Adipocyte (in vitro differentiated cells): Measurements from ENCODE around the gene PERP.
"Not testable (repeated sequence)": the region's sequence is repeated elsewhere in the genome, so short reads cannot be mapped to it uniquely, and the experiment has no call there.

Source experiments
- DNase-seq: peaks from one replicate; pipeline ENCODE4 v3.0.0-alpha.2; 2015; ENCODE audit warnings: low read depth
- H3K27me3 ChIP-seq: replicated peaks from 2 replicates; pipeline ENCODE4 v1.7.0; 2013; ENCODE audit warnings: mild to moderate bottlenecking, low read length, moderate library complexity; ENCODE audit not compliant: control insufficient read depth, insufficient read depth
- H3K36me3 ChIP-seq: 2 replicates; pipeline ENCODE4 v1.7.0; 2013; ENCODE audit warnings: low read length, mild to moderate bottlenecking, moderate library complexity; ENCODE audit not compliant: control insufficient read depth, insufficient read depth, severe bottlenecking
- H3K4me1 ChIP-seq: 2 replicates; pipeline ENCODE4 v1.7.0; 2013; ENCODE audit warnings: mild to moderate bottlenecking, low read length, moderate library complexity; ENCODE audit not compliant: control insufficient read depth, insufficient read depth
- H3K4me3 ChIP-seq: 2 replicates; pipeline ENCODE4 v1.7.0; 2013; ENCODE audit warnings: mild to moderate bottlenecking, low read length, moderate library complexity
- H3K9ac ChIP-seq: 2 replicates; pipeline ENCODE4 v1.7.0; 2013; ENCODE audit warnings: mild to moderate bottlenecking, low read length, moderate library complexity
- H3K9me3 ChIP-seq: 2 replicates; pipeline ENCODE4 v1.7.0; 2013; ENCODE audit warnings: mild to moderate bottlenecking, low read length, moderate library complexity; ENCODE audit not compliant: control insufficient read depth

The PERP gene

DNA sequence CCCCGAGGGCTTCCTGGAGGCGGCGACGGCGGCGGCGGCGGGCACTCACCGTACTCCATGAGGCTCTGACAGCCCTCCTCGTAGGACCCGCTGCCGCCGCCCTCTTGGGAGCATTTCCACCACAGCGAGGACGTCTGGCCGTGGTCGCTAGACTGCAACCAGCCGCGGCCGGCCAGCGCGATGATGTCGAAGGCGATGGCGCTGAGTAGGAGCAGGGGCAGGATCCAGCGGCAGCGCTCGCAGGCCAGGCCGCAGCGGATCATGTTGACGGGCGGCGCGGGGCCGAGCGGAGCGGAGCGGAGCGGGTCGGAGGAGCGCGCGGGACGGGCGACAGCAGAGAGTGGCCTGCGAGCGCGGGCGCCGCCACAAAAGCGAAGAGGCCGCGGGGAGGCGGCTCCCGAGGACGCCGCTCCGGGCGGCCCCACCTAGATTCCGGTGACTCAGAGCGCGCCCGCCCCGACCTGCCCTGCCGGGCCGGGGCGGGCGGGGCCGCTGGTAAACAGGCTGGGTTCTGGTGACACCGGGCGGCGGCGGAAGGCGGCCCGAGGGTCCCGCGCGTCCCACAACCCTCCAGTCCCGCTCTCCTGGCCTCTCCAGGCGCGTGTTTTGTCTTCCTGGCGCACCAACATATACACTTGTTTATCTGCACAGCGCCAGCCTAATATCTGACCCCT is at the start of gene PERP:
Gene PERP (minus strand): TSS at position 342 of the 674 bp plus-strand sequence. CDS start 79 bp downstream, at position 263.
- peaks cover 10% of the 10 kb centered on the region for H3K4me1 ChIP-seq
- H3K9ac ChIP-seq = peak within 1 kb of the TSS; percentile 85
- H3K27me3 ChIP-seq = no peaks in the 10 kb centered on the region
- H3K4me3 ChIP-seq = peak within 1 kb of the TSS; percentile 86
- peak; percentile 90 for DNase-seq
- no peaks in the 10 kb centered on the region for H3K9me3 ChIP-seq
- no peaks in the 10 kb centered on the region for H3K36me3 ChIP-seq

DNA sequence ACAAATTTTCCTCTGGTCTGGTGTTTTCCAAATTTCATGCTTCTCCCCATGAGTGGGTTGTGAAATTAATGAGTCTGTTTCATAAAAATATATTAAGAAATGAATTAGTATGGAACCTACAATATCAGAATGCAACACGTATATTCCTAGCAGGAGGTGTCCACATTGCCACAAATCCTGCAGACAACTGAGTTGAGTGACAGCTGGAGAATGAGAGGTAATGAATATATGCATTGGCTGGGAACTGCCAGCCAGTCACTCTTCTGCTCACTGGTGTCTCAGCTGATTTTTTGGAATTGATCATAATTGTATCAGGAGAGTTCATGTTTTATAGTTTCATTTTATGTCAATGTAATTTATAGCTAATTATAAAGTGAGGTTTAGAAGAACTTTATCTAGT is 48.2 kb upstream of the PERP start:
- Histone ChIP-seq H3K9ac (no peak overlapping the region), H3K4me1 (no peaks in the 10 kb centered on the region), H3K27me3 (peaks cover 29% of the 10 kb centered on the region), H3K9me3 (peaks cover 19% of the 10 kb centered on the region), H3K36me3 (no peaks in the 10 kb centered on the region), H3K4me3 (no peak overlapping the region)
- DNase-seq = no peak

DNA sequence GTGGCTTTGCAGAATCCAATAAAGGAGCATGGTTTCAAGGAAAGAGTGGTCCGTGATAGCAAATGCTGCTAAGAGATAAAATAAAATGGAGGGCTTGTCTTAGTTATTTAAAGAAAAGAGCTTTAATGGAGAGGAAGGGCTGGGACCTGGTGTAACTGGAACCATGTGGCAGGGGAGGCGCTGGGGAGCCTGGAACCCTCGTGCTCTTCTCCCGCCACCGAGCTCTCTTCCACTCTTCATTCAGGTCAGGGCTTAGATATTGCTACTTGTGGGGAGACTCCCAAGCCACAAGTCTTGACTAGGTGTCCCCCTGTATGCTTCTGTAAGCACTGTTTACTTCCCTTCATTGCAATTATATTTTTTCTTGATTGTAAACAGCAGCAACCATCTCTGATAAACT is 39.3 kb upstream of the PERP start:
- no peak overlapping the region for H3K4me3 ChIP-seq
- H3K36me3 ChIP-seq = no peaks in the 10 kb centered on the region
- DNase-seq = no peak
- no peak overlapping the region for H3K9ac ChIP-seq
- no peaks in the 10 kb centered on the region for H3K4me1 ChIP-seq
- no peaks in the 10 kb centered on the region for H3K9me3 ChIP-seq
- H3K27me3 ChIP-seq = peaks cover 16% of the 10 kb centered on the region

DNA sequence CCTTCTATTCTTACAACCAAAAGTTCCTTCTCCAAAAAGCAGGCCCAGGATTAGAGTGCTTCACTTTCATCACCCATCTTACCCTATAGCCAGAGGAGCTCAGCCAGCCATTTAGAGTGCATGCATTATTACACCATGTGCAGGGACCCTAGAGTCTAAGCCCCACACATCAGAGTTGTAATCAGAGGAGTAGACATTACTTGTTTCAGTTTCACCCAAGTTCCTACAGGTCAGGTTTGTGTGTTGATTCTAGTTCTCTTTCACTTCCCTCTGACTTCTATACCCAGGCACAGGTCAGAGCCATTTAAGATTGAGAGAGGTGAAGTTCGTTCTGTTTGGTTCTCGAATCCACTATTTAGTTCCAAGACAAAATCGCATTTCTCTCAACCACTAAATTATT is 38.2 kb upstream of the PERP start:
- Histone ChIP-seq H3K36me3 (no peaks in the 10 kb centered on the region), H3K4me3 (no peak overlapping the region), H3K4me1 (no peaks in the 10 kb centered on the region), H3K9me3 (no peaks in the 10 kb centered on the region), H3K27me3 (peaks cover 16% of the 10 kb centered on the region), H3K9ac (no peak overlapping the region)
- DNase-seq = no peak

DNA sequence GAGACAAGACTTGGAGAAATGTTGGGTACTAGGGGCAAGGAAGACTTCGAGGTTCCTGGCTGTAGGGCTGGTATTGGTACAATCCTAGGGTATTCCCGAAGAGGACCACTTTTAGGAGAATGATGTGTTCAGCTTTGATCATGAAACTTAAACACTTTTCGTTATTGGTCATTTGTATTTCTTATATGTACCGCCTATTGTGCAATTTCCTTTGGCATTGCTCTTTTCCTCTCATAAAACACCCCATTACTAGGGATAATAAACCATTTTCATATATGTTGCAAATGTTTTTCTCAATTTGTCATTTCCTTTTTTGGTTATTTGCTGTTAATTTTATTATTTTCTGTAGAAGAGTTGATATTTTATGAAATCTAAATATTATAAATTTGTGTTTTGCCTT is 35.6 kb upstream of the PERP start:
- Histone ChIP-seq H3K4me1 (no peaks in the 10 kb centered on the region), H3K36me3 (no peaks in the 10 kb centered on the region), H3K9me3 (no peaks in the 10 kb centered on the region), H3K9ac (no peak overlapping the region), H3K4me3 (no peak overlapping the region), H3K27me3 (peaks cover 6% of the 10 kb centered on the region)
- no peak for DNase-seq

DNA sequence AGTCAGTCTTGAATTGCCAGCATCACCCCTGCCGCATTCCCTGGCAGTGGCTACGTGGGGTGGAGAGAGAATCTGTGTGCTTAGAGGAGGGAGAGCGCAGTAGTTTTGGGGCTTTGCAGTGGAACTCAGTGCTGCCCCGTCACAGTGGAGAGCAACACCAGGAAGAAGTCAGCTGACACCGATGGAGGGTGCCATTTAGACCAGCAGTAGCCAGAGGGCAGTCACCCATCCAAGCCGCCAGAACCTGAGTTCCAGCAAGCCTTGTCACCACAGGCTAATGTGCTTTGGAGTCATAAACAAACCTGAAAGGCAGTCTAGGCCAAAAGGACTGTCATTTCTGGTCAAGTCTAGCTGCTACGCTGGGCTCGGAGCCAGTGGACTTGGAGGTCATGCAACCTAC is 22.0 kb upstream of the PERP start:
- DNase-seq = no peak
- Histone ChIP-seq H3K9ac (no peak overlapping the region), H3K4me1 (peaks cover 7% of the 10 kb centered on the region), H3K9me3 (no peaks in the 10 kb centered on the region), H3K27me3 (peaks cover 8% of the 10 kb centered on the region), H3K4me3 (no peak overlapping the region), H3K36me3 (no peaks in the 10 kb centered on the region)

DNA sequence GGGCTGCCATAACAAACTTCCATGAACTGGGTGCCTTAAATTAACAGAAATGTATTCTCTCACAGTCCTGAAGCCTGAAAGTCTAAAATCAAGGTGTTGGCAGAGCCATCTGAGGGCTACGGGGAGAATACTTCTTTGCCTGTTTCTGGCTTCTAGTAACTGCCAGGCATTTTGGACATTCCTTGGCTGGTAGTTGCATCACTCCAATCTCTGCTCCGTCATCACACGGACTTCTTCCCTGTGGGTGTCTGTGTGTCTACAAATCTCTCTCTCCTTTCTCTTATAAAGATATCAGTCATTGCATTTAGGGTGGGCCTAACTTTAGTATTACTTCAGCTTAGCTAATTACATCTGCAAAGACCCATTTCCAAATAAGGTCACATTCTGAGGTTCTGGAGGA is 20.9 kb upstream of the PERP start:
- DNase-seq = no peak

DNA sequence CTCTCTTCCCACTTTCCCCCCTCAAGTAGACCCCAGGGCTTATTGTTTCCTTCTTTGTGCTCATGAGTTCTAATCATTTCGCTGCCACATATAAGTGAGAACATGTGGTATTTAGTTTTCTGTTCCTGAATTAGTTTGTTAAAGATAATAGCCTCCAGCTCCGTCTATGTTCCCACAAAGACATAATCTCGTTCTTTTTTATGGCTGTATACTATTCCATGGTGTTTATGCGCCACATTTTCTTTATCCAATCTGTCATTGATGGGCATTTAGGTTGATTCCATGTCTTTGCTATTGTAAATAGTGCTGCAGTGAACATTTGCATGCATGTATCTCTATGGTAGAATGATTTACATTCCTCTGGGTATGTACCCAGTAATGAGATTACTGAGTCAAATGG is 16.9 kb upstream of the PERP start:
- no peak overlapping the region for H3K4me3 ChIP-seq
- H3K9me3 ChIP-seq = no peaks in the 10 kb centered on the region
- no peaks in the 10 kb centered on the region for H3K36me3 ChIP-seq
- DNase-seq = no peak
- H3K4me1 ChIP-seq = peaks cover 6% of the 10 kb centered on the region
- peaks cover 3% of the 10 kb centered on the region for H3K27me3 ChIP-seq
- no peak overlapping the region for H3K9ac ChIP-seq

More for the DNA sequence above, 20.9 kb upstream of the PERP start:
- Histone ChIP-seq H3K4me3 (no peak overlapping the region), H3K36me3 (no peaks in the 10 kb centered on the region), H3K27me3 (peaks cover 11% of the 10 kb centered on the region), H3K4me1 (peaks cover 7% of the 10 kb centered on the region), H3K9ac (no peak overlapping the region), H3K9me3 (no peaks in the 10 kb centered on the region)

DNA sequence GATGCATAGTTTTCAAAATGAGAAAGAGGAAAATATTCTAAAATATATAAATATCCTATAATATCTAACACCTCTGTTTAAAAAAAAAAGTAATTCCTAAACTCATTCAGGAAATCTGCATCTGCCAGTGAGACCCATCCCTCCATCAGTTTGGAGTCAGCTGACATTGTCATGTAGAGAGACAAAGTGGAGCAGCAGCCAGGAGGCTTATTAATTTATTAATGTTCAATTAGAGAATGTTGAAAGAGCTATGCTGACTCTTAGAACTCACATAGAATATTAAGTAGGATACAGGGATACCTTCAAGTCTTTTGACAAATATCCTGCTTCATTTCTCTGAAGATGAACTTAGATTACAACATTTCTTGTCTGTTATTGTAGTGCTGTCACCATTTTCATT is 12.8 kb upstream of the PERP start:
- no peak overlapping the region for H3K9ac ChIP-seq
- DNase-seq = no peak
- H3K27me3 ChIP-seq = peaks cover 6% of the 10 kb centered on the region

DNA sequence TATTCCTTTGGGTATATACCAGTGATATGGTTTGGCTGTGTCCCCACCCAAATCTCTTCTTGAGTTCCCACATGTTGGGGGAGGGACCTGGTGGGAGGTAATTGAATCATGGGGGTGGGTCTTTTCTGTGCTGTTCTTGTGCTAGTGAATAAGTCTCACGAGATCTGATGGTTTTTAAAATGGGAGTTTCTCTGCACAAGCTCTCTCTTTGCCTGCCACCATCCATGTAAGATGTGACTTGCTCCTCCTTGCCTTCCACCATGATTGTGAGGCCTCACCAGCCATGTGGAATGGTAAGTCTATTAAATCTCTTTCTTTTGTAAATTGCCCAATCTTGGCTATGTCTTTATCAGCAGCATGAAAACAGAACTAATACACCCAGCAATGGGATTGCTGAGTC is 12.0 kb upstream of the PERP start:
- not testable (repeated sequence) for DNase-seq, H3K36me3 ChIP-seq, H3K9ac ChIP-seq, H3K4me3 ChIP-seq, H3K9me3 ChIP-seq, H3K4me1 ChIP-seq
- peaks cover 12% of the 10 kb centered on the region for H3K27me3 ChIP-seq

More for the DNA sequence above, 12.8 kb upstream of the PERP start:
- no peaks in the 10 kb centered on the region for H3K36me3 ChIP-seq
- H3K4me3 ChIP-seq = no peak overlapping the region
- H3K9me3 ChIP-seq = no peaks in the 10 kb centered on the region
- H3K4me1 ChIP-seq = peaks cover 6% of the 10 kb centered on the region

DNA sequence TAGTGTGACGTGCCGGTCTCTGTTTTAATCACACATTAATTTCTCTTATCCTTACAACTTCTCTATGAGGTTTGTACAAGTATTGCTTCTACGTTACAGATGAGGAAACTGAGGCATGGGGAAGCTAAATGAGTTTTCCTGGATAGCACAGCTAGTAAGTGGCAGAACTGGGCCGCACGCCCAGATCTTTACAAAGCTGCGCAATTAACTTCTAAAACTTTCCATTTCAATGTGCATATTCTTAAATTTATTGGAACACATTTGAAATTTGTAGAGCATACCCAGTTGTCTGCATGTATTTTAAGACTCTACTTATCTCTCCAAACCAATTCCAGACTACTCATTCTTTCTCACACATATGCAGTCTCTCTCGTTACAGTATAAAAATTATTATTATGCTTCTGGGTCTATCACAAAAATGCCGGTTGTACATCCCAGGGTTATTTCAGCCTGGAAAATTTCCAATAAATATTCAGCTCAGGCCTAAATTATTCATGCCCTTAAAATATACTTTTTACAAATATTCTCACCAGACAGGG is 10.2 kb upstream of the PERP start:
- DNase-seq = no peak
- Histone ChIP-seq H3K9me3 (no peaks in the 10 kb centered on the region), H3K4me3 (no peak overlapping the region), H3K27me3 (peaks cover 11% of the 10 kb centered on the region), H3K4me1 (peaks cover 6% of the 10 kb centered on the region), H3K9ac (no peak overlapping the region), H3K36me3 (no peaks in the 10 kb centered on the region)

DNA sequence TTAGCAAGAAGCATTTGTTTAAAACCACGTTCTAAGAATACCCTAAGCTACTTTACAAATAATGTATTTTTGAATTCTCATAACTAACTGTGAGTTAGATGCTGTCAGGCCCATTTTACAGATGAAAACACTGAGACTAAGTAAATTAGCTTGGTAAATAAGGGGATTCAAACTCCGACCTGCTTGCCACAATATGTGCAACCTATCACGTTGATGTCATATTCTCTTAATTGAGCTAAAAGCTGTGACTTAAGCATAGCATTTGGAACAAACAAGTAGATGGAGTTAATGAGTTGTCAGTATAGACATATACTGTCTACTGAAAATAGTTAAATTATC is 9.4 kb upstream of the PERP start:
- H3K9me3 ChIP-seq = no peaks in the 10 kb centered on the region
- H3K9ac ChIP-seq = no peak overlapping the region
- H3K4me1 ChIP-seq = peaks cover 6% of the 10 kb centered on the region
- H3K36me3 ChIP-seq = no peaks in the 10 kb centered on the region
- no peak for DNase-seq
- H3K27me3 ChIP-seq = peaks cover 11% of the 10 kb centered on the region
- no peak overlapping the region for H3K4me3 ChIP-seq
